HG03378 (cell line): ENCODE data around the gene NUDT6.
"Not testable (repeated sequence)": the region's sequence is repeated elsewhere in the genome, so short reads cannot be mapped to it uniquely, and the experiment has no call there.

ENCODE experiments used
- ATAC-seq: cut with Tn5 transposase; IDR thresholded peaks from one replicate; pipeline ENCODE4 v1.9.1; 2021; ENCODE audit warnings: mild to moderate bottlenecking, moderate library complexity; ENCODE audit not compliant: unreplicated experiment

Gene NUDT6

DNA sequence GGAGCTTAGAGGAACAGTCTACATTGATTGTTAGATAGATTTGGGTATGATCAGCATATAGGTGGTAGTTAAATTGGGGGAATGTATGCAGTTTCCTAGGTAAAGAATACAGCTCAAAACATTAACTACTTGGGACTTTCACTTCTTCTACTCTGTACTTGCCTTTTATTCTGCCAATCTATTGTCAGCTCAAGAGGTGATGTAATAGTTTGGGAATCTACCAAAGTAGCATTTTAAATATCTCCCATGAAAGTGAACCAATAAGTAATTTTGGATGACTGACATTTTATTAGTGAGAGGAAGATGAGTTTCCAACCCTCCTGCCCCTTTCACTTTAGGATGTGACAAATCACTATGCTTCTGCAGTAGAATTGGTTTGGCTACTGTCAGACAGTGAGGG, 43.4 kb downstream of the NUDT6 start:
- ATAC-seq: no peak

- no peak for ATAC-seq
These were observed 45.9 kb downstream of the NUDT6 start for GRCh38 chr4:122876456-122876855.

- ATAC-seq: no peak
These were observed 46.4 kb downstream of the NUDT6 start for GRCh38 chr4:122875949-122876348.

- ATAC-seq: no peak
These were observed 48.4 kb downstream of the NUDT6 start for GRCh38 chr4:122873821-122874593.

DNA sequence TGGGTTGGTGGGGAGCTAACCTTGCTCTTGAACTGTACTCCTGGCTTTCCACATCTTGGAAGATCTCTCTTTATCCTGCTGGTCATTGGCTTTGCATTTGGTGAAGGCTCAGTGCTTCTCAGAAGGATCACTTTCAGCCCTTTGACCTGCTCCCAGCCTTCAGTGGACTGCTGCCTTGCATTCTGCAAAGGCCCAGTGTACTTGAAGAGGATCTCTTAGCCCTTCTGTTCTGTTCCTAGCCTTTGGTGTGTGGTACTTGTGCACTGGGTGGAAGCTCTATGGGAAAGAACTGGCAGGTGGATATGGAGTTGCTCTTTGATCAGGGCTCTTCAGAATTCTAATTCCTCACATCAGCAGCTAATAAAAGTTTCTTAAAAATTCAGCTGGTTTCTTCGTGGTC, 49.3 kb downstream of the NUDT6 start:
- ATAC-seq: no peak

DNA sequence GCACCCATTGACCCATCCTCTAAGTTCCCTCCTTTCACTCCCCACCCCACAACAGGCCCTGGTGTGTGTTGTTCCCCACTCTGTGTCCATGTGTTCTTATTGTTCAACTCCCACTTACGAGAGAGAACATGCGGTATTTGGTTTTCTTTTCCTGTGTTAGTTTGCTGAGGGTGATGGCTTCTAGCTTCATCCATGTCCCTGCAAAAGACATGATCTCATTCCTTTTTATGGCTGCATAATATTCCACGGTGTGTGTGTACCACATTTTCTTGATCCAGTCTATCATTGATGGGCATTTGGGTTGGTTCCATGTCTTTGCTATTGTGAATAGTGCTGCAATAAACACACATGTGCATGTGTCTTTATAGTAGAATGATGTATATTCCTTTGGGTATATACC, 54.2 kb downstream of the NUDT6 start:
- not testable (repeated sequence) for ATAC-seq

GRCh38 chr4:122865425-122865824, 57.0 kb downstream of the NUDT6 start:
- ATAC-seq: no peak

- no peak for ATAC-seq
These were observed 58.8 kb downstream of the NUDT6 start for GRCh38 chr4:122863639-122864038.

DNA sequence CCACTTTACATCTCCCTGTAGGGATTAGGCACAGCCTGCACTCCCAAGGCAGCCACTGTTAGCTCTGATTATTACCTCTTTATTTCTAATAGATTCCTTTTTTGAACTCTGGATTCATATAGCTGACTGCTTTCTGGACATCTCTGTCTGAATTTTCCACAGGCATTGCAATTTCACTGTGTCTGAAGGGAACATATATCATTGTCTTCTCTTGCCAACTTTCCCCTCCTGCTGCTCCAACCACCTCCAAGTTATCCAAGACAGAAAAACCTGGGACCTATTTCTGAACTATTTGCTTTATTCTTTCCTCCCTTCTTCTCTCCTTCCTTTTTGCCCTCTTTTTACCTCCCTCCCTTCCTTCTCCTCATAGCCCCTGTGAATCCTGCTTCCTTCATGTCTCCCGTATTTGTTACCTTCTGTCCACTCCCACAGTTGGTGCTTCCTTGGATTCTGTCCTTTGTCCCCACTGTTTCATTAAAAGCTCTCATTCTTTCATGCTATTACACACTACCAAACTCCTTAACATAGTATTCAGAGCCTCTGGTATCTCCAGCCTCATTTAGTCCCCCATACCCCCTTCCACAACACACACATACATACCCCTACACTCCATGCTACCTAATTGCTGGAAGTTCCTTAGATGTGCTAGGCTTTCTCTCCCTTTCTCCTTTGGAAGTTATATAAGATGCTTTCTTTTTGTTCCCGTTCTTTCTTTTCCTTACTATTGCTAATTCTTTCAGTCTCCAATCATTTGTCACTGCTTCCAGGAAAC, 61.0 kb downstream of the NUDT6 start:
- no peak for ATAC-seq

GRCh38 chr4:122858705-122859104, 63.7 kb downstream of the NUDT6 start:
- ATAC-seq: no peak

GRCh38 chr4:122857160-122857559, 65.2 kb downstream of the NUDT6 start:
- no peak for ATAC-seq

- ATAC-seq: no peak
These were observed 67.0 kb downstream of the NUDT6 start for GRCh38 chr4:122855353-122855890.

DNA sequence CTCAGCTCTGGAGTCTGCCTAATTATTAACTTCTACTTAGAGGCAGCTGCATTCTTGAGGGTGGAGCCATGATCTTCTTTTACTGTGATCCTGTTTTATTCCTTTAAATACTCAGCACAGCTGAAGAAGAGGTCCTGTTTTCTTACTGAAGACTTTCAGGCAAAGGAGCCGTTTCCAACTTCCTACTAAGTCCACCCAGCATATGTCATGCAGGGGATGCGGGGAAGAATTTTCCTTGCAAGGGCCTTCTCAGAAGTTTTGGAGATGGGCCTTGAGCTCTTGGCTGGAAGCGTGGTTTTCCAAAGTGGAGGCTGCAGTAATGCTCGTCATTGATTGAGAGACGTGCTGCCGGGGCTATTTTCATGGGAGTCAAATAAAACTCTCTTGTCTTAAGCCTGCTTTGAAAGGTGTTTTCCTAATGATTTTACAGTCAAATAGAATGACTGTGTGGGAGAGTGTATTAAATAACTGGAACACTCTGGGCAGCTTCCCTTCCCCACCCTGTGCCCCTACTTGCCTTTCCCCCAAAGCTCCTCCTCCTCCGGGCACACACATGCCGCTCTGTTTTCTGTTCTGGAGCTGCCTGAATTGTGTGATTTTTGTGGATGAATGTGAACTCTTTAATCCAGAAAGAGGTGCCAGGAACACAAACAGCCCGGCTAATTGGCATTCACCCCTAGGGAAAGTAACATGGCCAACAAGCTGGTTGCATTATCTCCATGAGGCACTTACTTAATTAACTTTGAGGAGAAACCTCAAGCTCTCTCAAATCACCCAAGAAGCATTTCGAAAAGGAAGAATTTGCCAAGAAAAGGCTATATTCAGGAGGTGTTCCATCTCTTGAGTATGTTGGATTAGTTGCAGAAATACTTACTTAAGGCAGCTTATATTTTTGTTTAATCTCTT, 67.7 kb downstream of the NUDT6 start:
- no peak for ATAC-seq

DNA sequence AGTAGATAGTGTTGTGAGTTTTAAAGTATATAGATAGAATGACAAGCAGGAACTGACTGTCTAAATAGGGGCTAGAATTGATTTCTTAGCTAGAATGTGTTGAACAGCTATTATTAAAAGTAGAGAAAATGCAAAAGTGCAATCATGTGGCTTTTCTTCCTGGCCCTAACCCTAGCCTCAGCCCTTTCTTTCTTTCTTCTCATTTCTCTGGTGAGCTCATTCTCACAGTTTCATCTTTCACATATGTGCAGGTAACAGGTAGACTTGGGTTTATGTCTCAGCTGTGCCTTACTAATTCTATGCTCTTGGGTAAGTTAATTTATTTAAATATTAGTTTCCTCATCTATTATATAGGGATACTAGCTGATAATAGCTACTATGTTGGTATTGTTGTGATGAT, 70.8 kb downstream of the NUDT6 start:
- ATAC-seq: no peak

- ATAC-seq: not testable (repeated sequence)
These were observed 72.6 kb downstream of the NUDT6 start for GRCh38 chr4:122849789-122850188.

DNA sequence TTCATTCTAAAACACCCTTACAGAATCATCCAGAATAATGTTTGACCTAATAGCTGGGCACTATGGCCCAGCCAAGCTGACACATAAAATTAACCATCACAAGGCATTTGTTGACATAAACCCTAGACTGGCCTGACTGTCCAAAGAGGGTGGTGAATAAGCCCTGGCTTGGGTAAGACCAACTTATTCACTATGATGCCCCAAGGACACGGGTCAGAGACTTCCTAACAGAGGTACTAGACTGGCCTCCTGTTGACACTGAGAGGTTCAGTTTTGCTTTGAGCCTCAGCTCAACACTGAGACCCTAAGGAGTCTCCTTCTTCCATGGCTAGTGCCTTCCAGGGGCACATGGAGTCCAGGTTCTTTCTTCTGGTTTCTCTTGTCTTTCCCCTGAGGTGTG, 74.5 kb downstream of the NUDT6 start:
- ATAC-seq: no peak

DNA sequence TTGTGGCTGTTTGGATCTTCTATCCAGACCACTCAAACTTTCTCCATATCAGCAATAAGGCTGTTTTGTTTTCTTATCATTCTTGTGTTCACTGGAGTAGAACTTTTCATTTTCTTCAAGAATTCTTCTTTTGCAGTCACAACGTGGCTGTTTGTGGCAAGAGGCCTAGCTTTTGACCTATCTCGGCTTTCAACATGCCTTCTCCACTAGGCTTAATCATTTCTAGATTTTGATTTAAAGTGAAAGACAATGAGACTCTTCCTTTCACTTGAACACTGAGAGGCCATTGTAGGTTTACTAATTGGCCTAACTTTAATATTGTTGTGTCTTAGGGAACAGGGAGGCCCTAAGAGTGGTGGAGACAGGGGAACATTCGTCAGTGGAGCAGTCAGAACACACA, 76.6 kb downstream of the NUDT6 start:
- no peak for ATAC-seq

GRCh38 chr4:122845066-122845465, 77.3 kb downstream of the NUDT6 start:
- no peak for ATAC-seq

DNA sequence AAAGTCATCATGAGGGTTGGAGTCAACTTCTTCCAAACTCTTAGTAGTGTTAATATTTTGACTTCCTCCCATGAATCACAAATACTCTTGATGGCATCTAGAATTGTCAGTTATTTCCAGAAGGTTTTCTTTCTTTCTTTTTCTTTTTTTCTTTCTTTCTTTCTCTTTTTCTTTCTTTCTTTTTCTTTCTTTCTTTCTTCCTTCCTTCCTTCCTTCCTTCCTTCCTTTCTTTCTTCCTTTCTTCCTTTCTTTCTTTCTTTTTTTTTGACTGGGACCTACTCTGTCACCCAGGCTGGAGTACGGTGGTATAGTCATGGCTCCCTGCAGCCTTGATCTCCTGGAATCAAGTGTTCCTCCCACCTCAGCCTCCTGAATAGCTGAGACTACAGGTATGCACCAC, 78.0 kb downstream of the NUDT6 start:
- not testable (repeated sequence) for ATAC-seq

- ATAC-seq: no peak
These were observed 79.3 kb downstream of the NUDT6 start for GRCh38 chr4:122842984-122843531.
